NCI-H446 (cell line): ENCODE results near the gene MSANTD1.

Source experiments
- DNase-seq, 2 experiments: peaks; one replicate each; lab custom pipeline; 2025; lab: John Stamatoyannopoulos, UW

Gene MSANTD1

GRCh38 chr4:3248178-3248480 is 830 bp upstream of the MSANTD1 start:
- no peak for DNase-seq

- DNase-seq = no peak
Observed at GRCh38 chr4:3249711-3250437, 915 bp downstream of the MSANTD1 start.

- DNase-seq = no peak
Observed at GRCh38 chr4:3250438-3250955, 1.5 kb downstream of the MSANTD1 start.

- DNase-seq = no peak
Observed at GRCh38 chr4:3250956-3251690, 2.2 kb downstream of the MSANTD1 start.

- no peak for DNase-seq
Observed at GRCh38 chr4:3251691-3252479, 2.9 kb downstream of the MSANTD1 start.

GRCh38 chr4:3252480-3252828 is 3.5 kb downstream of the MSANTD1 start:
- DNase-seq = no peak

GRCh38 chr4:3252831-3253641 is 4.1 kb downstream of the MSANTD1 start:
- no peak for DNase-seq

GRCh38 chr4:3253808-3254207 is 4.8 kb downstream of the MSANTD1 start:
- no peak for DNase-seq

- no peak for DNase-seq
Observed at GRCh38 chr4:3254302-3255131, 5.6 kb downstream of the MSANTD1 start.

- no peak for DNase-seq
Observed at GRCh38 chr4:3255611-3256186, 6.7 kb downstream of the MSANTD1 start.

- no peak for DNase-seq
Observed at GRCh38 chr4:3256230-3257102, 7.5 kb downstream of the MSANTD1 start.

GRCh38 chr4:3257103-3257555 is 8.2 kb downstream of the MSANTD1 start:
- DNase-seq = no peak

- DNase-seq = no peak
Observed at GRCh38 chr4:3257556-3258482, 8.9 kb downstream of the MSANTD1 start.

GRCh38 chr4:3261411-3262207 is 12.7 kb downstream of the MSANTD1 start:
- DNase-seq = no peak

GRCh38 chr4:3262208-3263052 is 13.5 kb downstream of the MSANTD1 start:
- no peak for DNase-seq

- DNase-seq = no peak
Observed at GRCh38 chr4:3263053-3263875, 14.3 kb downstream of the MSANTD1 start.
